Transverse colon (tissue), 4 donors: ENCODE measurements around the gene CREB5. TPM values are rescaled to one million over a fixed set of nuclear protein-coding genes. Genes with fewer than 3 reads are reported as not detected.

Source experiments
- DNase-seq: peaks from one replicate; pipeline ENCODE4 v3.0.0-alpha.2; 2019
- H3K27ac ChIP-seq, 4 donors: fragments of 200-600 bp; sonication (generic); 2 replicates each; pipeline ENCODE4 v1.5.1; 2016 to 2018; ENCODE audit warnings: inconsistent platforms in 4 of 4
- H3K27me3 ChIP-seq: fragments of 200-600 bp; sonication (generic); 2 replicates; pipeline ENCODE4 v1.5.1; 2017; ENCODE audit warnings: inconsistent platforms
- H3K36me3 ChIP-seq, 4 donors: fragments of 200-600 bp; sonication (generic); 2 replicates each; pipeline ENCODE4 v1.5.1; 2017 to 2019; ENCODE audit warnings: inconsistent platforms in 4 of 4
- H3K4me1 ChIP-seq, 4 donors: fragments of 200-600 bp; sonication (generic); 2 replicates each; pipeline ENCODE4 v1.5.1; 2017 to 2020; ENCODE audit warnings: inconsistent platforms in 4 of 4
- H3K4me3 ChIP-seq, 4 donors: fragments of 200-600 bp; sonication (generic); 1 replicate in 1 of 4; 2 replicates in 3 of 4; pipeline versions ENCODE4 v1.5.1 to v1.6.1; 2017 to 2019; ENCODE audit warnings: inconsistent platforms in 4 of 4
- H3K9me3 ChIP-seq, 2 donors: fragments of 200-600 bp; sonication (generic); 2 replicates each; pipeline ENCODE4 v1.5.1; 2017 to 2019; ENCODE audit warnings: inconsistent platforms in 2 of 2
- EP300 ChIP-seq: sonication (generic); formaldehyde crosslinking; IDR thresholded peaks from one replicate; pipeline ENCODE4 v1.6.1; 2017; ENCODE audit warnings: antibody characterized with exemption, low read depth
- POLR2A ChIP-seq: fragments of 450-650 bp; IDR thresholded peaks from one replicate; pipeline ENCODE4 v1.6.1; 2016; ENCODE audit warnings: antibody characterized with exemption, mild to moderate bottlenecking, moderate library complexity
- POLR2AphosphoS5 ChIP-seq, 3 donors: sonication (generic); formaldehyde crosslinking; IDR thresholded peaks; one replicate each; pipeline ENCODE4 v1.6.1; 2016; ENCODE audit warnings: antibody characterized with exemption in 3 of 3
- WGBS, 2 donors: methylation state at CpG; one replicate each; pipeline ENCODE4 v1.1.5; 2018; ENCODE audit warnings: low coverage in 1 of 2; 5-methylcytosine and 5-hydroxymethylcytosine counted together
- in situ Hi-C, 4 donors: fragments of 200-750 bp; cut with MboI; loops; one replicate each; pipeline versions ENCODE4 v1.15.0 to v1.15.1; 2017; ENCODE audit warnings: low sequenced_read_pairs in 3 of 4, low pct_ligation_motif_present in 1 of 4, low pct_unique_long_range_greater_than_20kb in 1 of 4
- intact Hi-C: fragments of 100-400 bp; cut with DNase I; formaldehyde crosslinking; loops from one replicate; pipeline ENCODE4 v1.15.1; 2023; ENCODE audit warnings: low total_unique reads
- total RNA-seq, 4 donors: library from RNA; depleted of rRNA; stranded (reverse); fragments of >200 nt; gene quantifications; one replicate each; pipeline ENCODE4 v1.1.0, GENCODE V29; 2016
- TF ChIP-seq, protein P1 (sequence below), 5 experiments: fragments of 200-600 bp in 3 of 5; fragments of 450-650 bp in 2 of 5; sonication (generic) in 3 of 5; IDR thresholded peaks; 1 replicate in 2 of 5; 2 replicates in 3 of 5; pipeline ENCODE4 v1.5.1; 2016 to 2017; ENCODE audit warnings: antibody characterized with exemption in 5 of 5, inconsistent platforms in 3 of 5, mild to moderate bottlenecking in 2 of 5, moderate library complexity in 1 of 5

CREB5 gene
- total RNA-seq, 4 donors from 2014 or later, result 3.0 to 12.2 (median 7.0) TPM

DNA sequence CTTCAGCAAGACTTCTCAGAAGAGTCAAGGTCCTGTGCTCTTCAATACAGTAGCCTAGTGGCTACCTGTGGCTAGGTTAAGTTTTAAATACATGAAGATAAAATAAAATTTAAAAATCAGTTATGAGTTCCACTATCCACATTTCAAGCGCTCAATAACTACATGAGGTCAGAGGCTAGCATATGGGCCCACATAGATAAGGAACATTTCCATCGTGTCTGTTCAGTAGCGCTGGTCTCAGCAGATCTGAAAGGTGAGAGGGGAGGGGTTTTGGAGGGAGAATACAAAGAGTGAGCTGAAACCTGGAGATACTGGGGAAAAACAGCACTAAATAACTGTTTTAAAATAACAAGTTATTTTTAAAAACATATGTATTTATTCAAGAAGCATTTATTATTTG lies 326.8 kb downstream of the CREB5 start:
- TF ChIP-seq POLR2AphosphoS5 (IDR thresholded peaks at IDR 0.05) (no peak), EP300 (no peak), POLR2A (no peak)
- TF ChIP-seq, protein P1, sequence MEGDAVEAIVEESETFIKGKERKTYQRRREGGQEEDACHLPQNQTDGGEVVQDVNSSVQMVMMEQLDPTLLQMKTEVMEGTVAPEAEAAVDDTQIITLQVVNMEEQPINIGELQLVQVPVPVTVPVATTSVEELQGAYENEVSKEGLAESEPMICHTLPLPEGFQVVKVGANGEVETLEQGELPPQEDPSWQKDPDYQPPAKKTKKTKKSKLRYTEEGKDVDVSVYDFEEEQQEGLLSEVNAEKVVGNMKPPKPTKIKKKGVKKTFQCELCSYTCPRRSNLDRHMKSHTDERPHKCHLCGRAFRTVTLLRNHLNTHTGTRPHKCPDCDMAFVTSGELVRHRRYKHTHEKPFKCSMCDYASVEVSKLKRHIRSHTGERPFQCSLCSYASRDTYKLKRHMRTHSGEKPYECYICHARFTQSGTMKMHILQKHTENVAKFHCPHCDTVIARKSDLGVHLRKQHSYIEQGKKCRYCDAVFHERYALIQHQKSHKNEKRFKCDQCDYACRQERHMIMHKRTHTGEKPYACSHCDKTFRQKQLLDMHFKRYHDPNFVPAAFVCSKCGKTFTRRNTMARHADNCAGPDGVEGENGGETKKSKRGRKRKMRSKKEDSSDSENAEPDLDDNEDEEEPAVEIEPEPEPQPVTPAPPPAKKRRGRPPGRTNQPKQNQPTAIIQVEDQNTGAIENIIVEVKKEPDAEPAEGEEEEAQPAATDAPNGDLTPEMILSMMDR (IDR thresholded peaks at IDR 0.05), result no peak
- no peak for DNase-seq
- Histone ChIP-seq H3K4me3 (no peak overlapping the region), H3K4me1 (no peaks in the 10 kb centered on the region), H3K27me3 (no peaks in the 10 kb centered on the region), H3K36me3 (no peaks in the 10 kb centered on the region), H3K9me3 (no peaks in the 10 kb centered on the region), H3K27ac (no peak overlapping the region)
- in situ Hi-C loops (no loop called here), intact Hi-C loops (no loop called here)
- 90 to 95% methylated on average over 3 of the region's 3 CpGs for WGBS, 2 donors

DNA sequence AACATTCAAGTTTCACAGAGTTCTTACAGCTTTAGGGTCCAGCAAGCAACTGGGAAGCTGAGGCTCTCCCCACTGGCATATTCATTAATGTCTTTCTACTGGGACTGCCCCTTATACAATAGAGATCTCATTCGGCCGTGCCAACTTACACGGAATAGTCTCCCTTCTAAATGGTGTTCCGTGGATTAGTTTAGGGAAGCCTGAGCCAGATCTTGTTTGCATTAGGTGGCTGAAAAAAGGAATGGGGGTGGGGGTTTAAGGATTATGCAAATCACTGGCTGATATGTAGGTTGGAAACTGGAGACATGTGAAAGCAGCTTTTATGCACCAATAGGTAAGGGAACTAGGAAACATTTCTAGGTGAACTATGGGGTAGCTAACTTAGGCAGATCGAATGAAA lies 327.5 kb downstream of the CREB5 start:
- TF ChIP-seq EP300 (no peak), POLR2A (no peak)
- intact Hi-C loops, result no loop called here

DNA sequence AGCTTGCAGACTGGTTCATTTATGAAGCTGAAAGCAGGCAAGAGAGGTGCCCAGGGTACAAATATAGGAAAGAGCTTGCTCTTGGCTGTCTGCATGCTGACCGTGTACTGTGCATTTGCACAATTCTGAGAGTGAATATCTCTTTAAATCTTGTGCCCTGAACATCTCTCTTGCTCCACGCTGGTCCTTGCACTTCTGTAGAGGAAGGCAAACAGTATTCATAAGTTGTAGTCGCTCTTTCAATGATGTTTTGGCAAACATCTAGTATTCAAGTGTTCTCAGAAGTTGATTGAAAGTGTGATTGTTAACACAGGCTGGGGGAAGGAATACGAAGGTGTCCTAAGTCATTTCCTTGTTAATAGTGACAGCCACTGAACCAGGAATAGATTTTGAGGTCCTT lies 332.6 kb downstream of the CREB5 start:
- Histone ChIP-seq H3K36me3 (no peaks in the 10 kb centered on the region), H3K27ac (no peak overlapping the region), H3K9me3 (no peaks in the 10 kb centered on the region), H3K4me3 (no peak overlapping the region), H3K27me3 (no peaks in the 10 kb centered on the region), H3K4me1 (no peaks in the 10 kb centered on the region)
- intact Hi-C loops (no loop called here), in situ Hi-C loops (no loop called here)
- 70% methylated on average over 4 of the region's 4 CpGs; no CpG with 5 or more reads in 1 of the 2 donors for WGBS, 2 donors
- no peak for DNase-seq
- TF ChIP-seq, protein P1 (IDR thresholded peaks at IDR 0.05), result no peak

More for the DNA sequence above, 327.5 kb downstream of the CREB5 start:
- Histone ChIP-seq H3K4me3 (no peak overlapping the region), H3K27ac (no peak overlapping the region), H3K9me3 (no peaks in the 10 kb centered on the region), H3K27me3 (no peaks in the 10 kb centered on the region), H3K36me3 (no peaks in the 10 kb centered on the region), H3K4me1 (no peaks in the 10 kb centered on the region)
- in situ Hi-C loops, result no loop called here
- DNase-seq, result no peak
- 77 to 84% methylated on average over 1 to 5 of the region's 5 CpGs for WGBS, 2 donors

DNA sequence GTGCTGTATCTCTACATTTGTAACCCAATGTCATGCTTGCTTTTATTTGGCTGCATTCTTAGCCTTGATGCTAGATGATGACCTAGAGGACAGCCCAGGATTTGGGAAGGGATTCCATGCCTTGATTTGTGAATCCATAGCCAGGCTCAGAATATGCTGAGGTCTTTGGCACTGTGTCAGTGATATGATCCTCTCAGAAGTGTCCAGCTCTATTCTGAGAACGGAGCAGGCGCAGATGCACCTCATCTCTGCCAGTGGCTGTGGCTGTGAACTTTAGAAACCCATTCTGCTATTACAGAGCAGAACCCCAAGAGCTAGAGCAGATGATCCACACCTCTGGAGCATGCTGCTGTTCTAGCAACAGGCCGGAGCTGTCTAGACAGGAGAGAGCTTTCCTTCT lies 333.0 kb downstream of the CREB5 start:
- in situ Hi-C loops, result no loop called here
- H3K4me1 ChIP-seq, result no peaks in the 10 kb centered on the region
- TF ChIP-seq POLR2AphosphoS5 (IDR thresholded peaks at IDR 0.05) (no peak), EP300 (no peak), POLR2A (no peak)
- TF ChIP-seq, protein P1 (IDR thresholded peaks at IDR 0.05), result no peak
- H3K27me3 ChIP-seq, result no peaks in the 10 kb centered on the region
- WGBS, 2 donors, result 94% methylated on average over 3 of the region's 3 CpGs; no CpG with 5 or more reads in 1 of the 2 donors
- DNase-seq, result no peak
- no peak overlapping the region for H3K4me3 ChIP-seq
- H3K36me3 ChIP-seq, result no peaks in the 10 kb centered on the region
- no peaks in the 10 kb centered on the region for H3K9me3 ChIP-seq
- H3K27ac ChIP-seq, result no peak overlapping the region
- intact Hi-C loops, result no loop called here

DNA sequence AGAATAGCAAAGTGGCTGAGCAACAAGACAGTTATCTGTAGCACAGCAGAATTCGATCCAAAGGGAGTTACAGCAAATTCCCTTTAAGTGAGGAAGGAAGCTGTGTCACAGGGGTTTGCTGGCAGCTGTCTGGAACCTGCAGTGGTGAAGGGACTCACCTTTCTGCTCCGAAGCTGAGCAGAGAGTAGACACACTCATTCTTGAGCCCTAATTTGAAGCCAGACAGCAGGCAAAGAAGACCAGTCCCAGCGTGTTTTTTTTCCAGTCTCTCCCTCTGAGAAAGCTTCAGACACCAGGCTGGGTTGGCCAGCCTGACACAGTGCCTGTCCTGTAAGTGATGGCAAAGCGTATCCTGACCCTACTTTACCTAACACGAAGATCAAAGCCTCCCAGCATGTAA lies 335.1 kb downstream of the CREB5 start:
- Histone ChIP-seq H3K4me3 (no peak overlapping the region), H3K4me1 (no peaks in the 10 kb centered on the region), H3K36me3 (no peaks in the 10 kb centered on the region), H3K27ac (no peak overlapping the region), H3K9me3 (no peaks in the 10 kb centered on the region), H3K27me3 (no peaks in the 10 kb centered on the region)
- 83% methylated on average over 5 of the region's 5 CpGs; no CpG with 5 or more reads in 1 of the 2 donors for WGBS, 2 donors
- no peak for DNase-seq
- in situ Hi-C loops, result no loop called here
- TF ChIP-seq POLR2A (no peak), EP300 (no peak), POLR2AphosphoS5 (IDR thresholded peaks at IDR 0.05) (no peak)
- TF ChIP-seq, protein P1 (IDR thresholded peaks at IDR 0.05), result no peak
- intact Hi-C loops, result no loop called here
